Measurements from ENCODE around the gene OR10H2. TPM values are rescaled to one million over a fixed set of nuclear protein-coding genes. Genes with fewer than 3 reads are reported as not detected.

Gene OR10H2
- total RNA-seq, 2 donors from 2014 or later, result not detected

DNA sequence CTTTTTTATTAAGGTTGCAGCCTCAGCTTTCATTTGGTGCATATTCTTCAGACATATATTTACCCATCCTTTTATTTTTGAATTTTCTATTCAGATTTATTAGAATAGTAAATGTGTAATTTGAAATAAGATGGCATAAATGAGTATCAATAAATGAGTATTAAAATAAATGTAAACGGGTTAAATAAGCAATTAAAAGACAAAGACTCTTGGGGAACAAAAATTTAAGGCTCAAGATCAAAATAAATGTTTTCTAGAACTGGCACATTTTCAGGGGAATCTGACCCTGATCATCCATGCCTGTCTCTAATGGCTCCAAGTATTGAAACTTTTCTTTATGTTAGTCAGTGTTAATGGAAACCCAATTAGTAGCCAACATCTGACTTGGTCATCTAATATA is 13.0 kb downstream of the OR10H2 start:
- H3K9me3 Mint-ChIP-seq, result peaks cover 73% of the 10 kb centered on the region
- no peak for DNase-seq

DNA sequence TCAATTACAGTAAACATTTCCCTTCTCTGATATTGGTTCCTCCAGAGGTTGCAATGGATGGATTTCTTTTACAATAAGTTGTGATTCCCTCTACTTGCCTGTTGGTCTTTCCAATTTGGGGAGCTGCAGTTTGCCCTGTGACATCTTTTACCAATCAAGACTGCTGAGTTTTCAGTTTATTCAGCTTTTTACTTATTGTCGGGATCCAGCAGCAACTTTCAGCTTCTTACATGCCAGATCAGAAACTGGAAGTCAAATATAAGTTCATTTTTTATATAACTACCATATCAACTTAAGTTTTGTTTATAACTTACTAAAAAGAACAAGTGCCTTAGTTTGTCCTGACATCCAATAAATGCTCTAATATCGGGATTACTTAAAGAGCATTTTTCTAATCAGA is 20.4 kb downstream of the OR10H2 start:
- H3K27me3 ChIP-seq (ENCODE audit: control insufficient read depth, insufficient read depth, low read length, poor library complexity, severe bottlenecking), result no peaks in the 10 kb centered on the region
- no peak overlapping the region for H3K9ac ChIP-seq (ENCODE audit: extremely low read depth, low read length, poor library complexity, severe bottlenecking)
- H3K9me3 Mint-ChIP-seq, result peaks cover 74% of the 10 kb centered on the region
- H3K27me3 Mint-ChIP-seq (ENCODE audit: insufficient read depth), result no peaks in the 10 kb centered on the region
- no peak overlapping the region for H3K27ac ChIP-seq (ENCODE audit: low read depth, low read length)
- no peaks in the 10 kb centered on the region for H3K36me3 Mint-ChIP-seq (ENCODE audit: low read depth)
- H3K4me1 ChIP-seq (ENCODE audit: control insufficient read depth, insufficient read depth, low read length), result no peaks in the 10 kb centered on the region
- H3K4me3 Mint-ChIP-seq, result no peak overlapping the region
- TF ChIP-seq, protein P1, sequence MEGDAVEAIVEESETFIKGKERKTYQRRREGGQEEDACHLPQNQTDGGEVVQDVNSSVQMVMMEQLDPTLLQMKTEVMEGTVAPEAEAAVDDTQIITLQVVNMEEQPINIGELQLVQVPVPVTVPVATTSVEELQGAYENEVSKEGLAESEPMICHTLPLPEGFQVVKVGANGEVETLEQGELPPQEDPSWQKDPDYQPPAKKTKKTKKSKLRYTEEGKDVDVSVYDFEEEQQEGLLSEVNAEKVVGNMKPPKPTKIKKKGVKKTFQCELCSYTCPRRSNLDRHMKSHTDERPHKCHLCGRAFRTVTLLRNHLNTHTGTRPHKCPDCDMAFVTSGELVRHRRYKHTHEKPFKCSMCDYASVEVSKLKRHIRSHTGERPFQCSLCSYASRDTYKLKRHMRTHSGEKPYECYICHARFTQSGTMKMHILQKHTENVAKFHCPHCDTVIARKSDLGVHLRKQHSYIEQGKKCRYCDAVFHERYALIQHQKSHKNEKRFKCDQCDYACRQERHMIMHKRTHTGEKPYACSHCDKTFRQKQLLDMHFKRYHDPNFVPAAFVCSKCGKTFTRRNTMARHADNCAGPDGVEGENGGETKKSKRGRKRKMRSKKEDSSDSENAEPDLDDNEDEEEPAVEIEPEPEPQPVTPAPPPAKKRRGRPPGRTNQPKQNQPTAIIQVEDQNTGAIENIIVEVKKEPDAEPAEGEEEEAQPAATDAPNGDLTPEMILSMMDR (conservative IDR thresholded peaks at IDR 0.05), result no peak
- H3K9me3 ChIP-seq (ENCODE audit: control insufficient read depth, low read length), result peaks cover 74% of the 10 kb centered on the region
- no peak overlapping the region for H3K27ac Mint-ChIP-seq
- no peak for DNase-seq
- no peaks in the 10 kb centered on the region for H3K36me3 ChIP-seq (ENCODE audit: control insufficient read depth, insufficient read depth, low read length)
- 73 to 86% methylated on average over 2 of the region's 2 CpGs for WGBS, 2 experiments (ENCODE audit: insufficient coverage in 1 of 2, insufficient read length in 1 of 2)
- no peak overlapping the region for H3K4me3 ChIP-seq (ENCODE audit: low read length)
- H3K4me1 Mint-ChIP-seq, result no peaks in the 10 kb centered on the region

More for the DNA sequence above, 13.0 kb downstream of the OR10H2 start:
- H3K4me1 Mint-ChIP-seq, result no peaks in the 10 kb centered on the region
- Histone ChIP-seq H3K27me3 (ENCODE audit: control insufficient read depth, insufficient read depth, low read length, poor library complexity, severe bottlenecking) (no peaks in the 10 kb centered on the region), H3K4me3 (ENCODE audit: low read length) (no peak overlapping the region), H3K36me3 (ENCODE audit: control insufficient read depth, insufficient read depth, low read length) (no peaks in the 10 kb centered on the region), H3K9ac (ENCODE audit: extremely low read depth, low read length, poor library complexity, severe bottlenecking) (no peak overlapping the region), H3K9me3 (ENCODE audit: control insufficient read depth, low read length) (peaks cover 64% of the 10 kb centered on the region), H3K27ac (ENCODE audit: low read depth, low read length) (no peak overlapping the region), H3K4me1 (ENCODE audit: control insufficient read depth, insufficient read depth, low read length) (no peaks in the 10 kb centered on the region)
- no peaks in the 10 kb centered on the region for H3K36me3 Mint-ChIP-seq (ENCODE audit: low read depth)
- H3K27ac Mint-ChIP-seq, result no peak overlapping the region
- WGBS, 2 experiments (ENCODE audit: insufficient coverage in 1 of 2, insufficient read length in 1 of 2), result 33 to 50% methylated on average over 1 of the region's 1 CpG
- TF ChIP-seq, protein P1 (conservative IDR thresholded peaks at IDR 0.05), result no peak
- no peaks in the 10 kb centered on the region for H3K27me3 Mint-ChIP-seq (ENCODE audit: insufficient read depth)
- no peak overlapping the region for H3K4me3 Mint-ChIP-seq

DNA sequence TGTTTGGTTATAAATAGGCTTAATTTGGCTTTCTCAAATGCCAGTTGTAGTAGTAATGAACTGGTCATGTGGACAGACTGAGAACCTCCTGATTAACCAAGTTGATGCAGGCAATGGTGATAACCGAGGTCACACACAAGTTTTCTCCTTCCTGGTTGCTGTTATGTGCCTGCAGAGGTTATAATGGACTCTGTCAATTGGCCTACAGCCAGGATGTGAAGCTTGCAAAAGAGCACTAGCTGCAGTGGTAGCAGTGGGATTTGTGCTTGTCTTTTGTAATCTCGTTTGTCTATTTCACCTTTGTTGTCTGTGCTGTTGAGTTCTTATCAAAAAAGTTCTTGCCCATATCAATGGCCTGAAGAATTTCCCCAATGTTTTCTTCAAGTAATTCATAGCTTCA is 30.6 kb downstream of the OR10H2 start:
- H3K27me3 Mint-ChIP-seq (ENCODE audit: insufficient read depth), result no peaks in the 10 kb centered on the region
- Histone ChIP-seq H3K27ac (ENCODE audit: low read depth, low read length) (no peak overlapping the region), H3K27me3 (ENCODE audit: control insufficient read depth, insufficient read depth, low read length, poor library complexity, severe bottlenecking) (no peaks in the 10 kb centered on the region), H3K9me3 (ENCODE audit: control insufficient read depth, low read length) (peaks cover 72% of the 10 kb centered on the region), H3K4me1 (ENCODE audit: control insufficient read depth, insufficient read depth, low read length) (no peaks in the 10 kb centered on the region), H3K36me3 (ENCODE audit: control insufficient read depth, insufficient read depth, low read length) (no peaks in the 10 kb centered on the region), H3K9ac (ENCODE audit: extremely low read depth, low read length, poor library complexity, severe bottlenecking) (no peak overlapping the region), H3K4me3 (ENCODE audit: low read length) (no peak overlapping the region)
- peaks cover 95% of the 10 kb centered on the region for H3K9me3 Mint-ChIP-seq
- H3K4me1 Mint-ChIP-seq, result no peaks in the 10 kb centered on the region
- TF ChIP-seq, protein P1 (conservative IDR thresholded peaks at IDR 0.05), result no peak
- DNase-seq, result no peak
- H3K4me3 Mint-ChIP-seq, result no peak overlapping the region
- 50 to 61% methylated on average over 2 of the region's 2 CpGs for WGBS, 2 experiments (ENCODE audit: insufficient coverage in 1 of 2, insufficient read length in 1 of 2)
- no peak overlapping the region for H3K27ac Mint-ChIP-seq
- H3K36me3 Mint-ChIP-seq (ENCODE audit: low read depth), result no peaks in the 10 kb centered on the region
